HepG2 (cell line): Measurements from ENCODE around the gene SPSB2. TPM values are rescaled to one million over a fixed set of nuclear protein-coding genes. Genes with fewer than 3 reads are reported as not detected.

Experiments
- AGO1 ChIP-seq: fragments of 200-400 bp; formaldehyde crosslinking; IDR thresholded peaks from 2 replicates; pipeline ENCODE4 v1.6.1; 2017; ENCODE audit warnings: mild to moderate bottlenecking, low read depth, low read length, moderate library complexity; ENCODE audit not compliant: poor library complexity, severe bottlenecking
- ARID4A ChIP-seq: sonication (generic); formaldehyde crosslinking; IDR thresholded peaks from 2 replicates; pipeline ENCODE4 v1.5.0; 2020; ENCODE audit warnings: mild to moderate bottlenecking, missing genetic modification reagents, borderline replicate concordance
- MEIS2 ChIP-seq: sonication (generic); formaldehyde crosslinking; IDR thresholded peaks from 2 replicates; pipeline ENCODE4 v1.9.0; 2021; ENCODE audit warnings: mild to moderate bottlenecking, missing genetic modification reagents
- RNF219 ChIP-seq: sonication (generic); formaldehyde crosslinking; IDR thresholded peaks from 2 replicates; pipeline ENCODE4 v1.5.0; 2020; ENCODE audit warnings: mild to moderate bottlenecking, missing genetic modification reagents
- SNRNP70 ChIP-seq: fragments of 200-400 bp; formaldehyde crosslinking; IDR thresholded peaks from 2 replicates; pipeline ENCODE4 v1.6.1; 2017; ENCODE audit warnings: mild to moderate bottlenecking, low read depth, low read length, moderate library complexity
- SRSF1 ChIP-seq: fragments of 200-400 bp; formaldehyde crosslinking; optimal IDR thresholded peaks from 2 replicates; pipeline ENCODE3; 2017; ENCODE audit warnings: mild to moderate bottlenecking, low read depth, low read length, moderate library complexity
- SRSF4 ChIP-seq: fragments of 200-400 bp; formaldehyde crosslinking; IDR thresholded peaks from one replicate; pipeline ENCODE4 v1.6.1; 2018; ENCODE audit warnings: mild to moderate bottlenecking, low read depth, low read length, moderate library complexity; ENCODE audit not compliant: poor library complexity, severe bottlenecking
- SRSF9 ChIP-seq: fragments of 200-400 bp; formaldehyde crosslinking; IDR thresholded peaks from 2 replicates; pipeline ENCODE4 v1.6.1; 2018; ENCODE audit warnings: borderline replicate concordance, mild to moderate bottlenecking, low read depth, low read length; ENCODE audit not compliant: insufficient read depth, poor library complexity, severe bottlenecking
- ZFP36L1 ChIP-seq: sonication (generic); formaldehyde crosslinking; IDR thresholded peaks from 2 replicates; pipeline ENCODE4 v1.8.0; 2022; ENCODE audit warnings: mild to moderate bottlenecking, missing genetic modification reagents, moderate library complexity
- ZKSCAN1 ChIP-seq: fragments of 150-350 bp; IDR thresholded peaks from 2 replicates; pipeline ENCODE4 v1.6.1; 2014; ENCODE audit warnings: low read length
- ZNF205 ChIP-seq: IDR thresholded peaks from 2 replicates; pipeline ENCODE4 v1.6.1; 2018; ENCODE audit warnings: missing biosample characterization, missing genetic modification reagents
- ZNF768 ChIP-seq: sonication (generic); formaldehyde crosslinking; IDR thresholded peaks from 2 replicates; pipeline ENCODE4 v1.4.0; 2020; ENCODE audit warnings: missing genetic modification reagents
- polyA plus RNA-seq, 8 experiments: library from polyadenylated mRNA; depleted of rRNA in 3 of 8; stranded (reverse) in 7 of 8; unstranded in 1 of 8; fragments of >200 nt; fragmentation: Illumina TruSeq in 4 of 8; extraction: Trizol in 4 of 8; gene quantifications; 2 replicates each; pipeline versions ENCODE4 v1.2.1 to v1.2.3, GENCODE V29; 2011 to 2016; ENCODE audit warnings: low read depth in 4 of 8, missing spikeins in 1 of 8, mixed read lengths in 1 of 8; ENCODE audit not compliant: insufficient read depth in 1 of 8
- total RNA-seq, 5 experiments: library from RNA; depleted of rRNA; stranded (reverse); fragments of >200 nt; fragmentation: Illumina TruSeq; extraction: Trizol; gene quantifications; 2 replicates each; pipeline ENCODE4 v1.2.3, GENCODE V29; 2016; ENCODE audit warnings: low read depth in 1 of 5
- TF ChIP-seq, protein P1 (sequence below): IDR thresholded peaks from 2 replicates; pipeline ENCODE4 v1.6.1; 2016; ENCODE audit warnings: mild to moderate bottlenecking
- TF ChIP-seq, protein P2 (sequence below): sonication (generic); formaldehyde crosslinking; IDR thresholded peaks from 2 replicates; pipeline ENCODE4 v1.5.0; 2020; ENCODE audit warnings: missing genetic modification reagents
- TF ChIP-seq, protein P3 (sequence below): sonication (generic); formaldehyde crosslinking; IDR thresholded peaks from 2 replicates; pipeline ENCODE4 v1.8.1; 2022; ENCODE audit warnings: mild to moderate bottlenecking, missing genetic modification reagents

SPSB2 gene
- total and polyA plus RNA-seq, 2 of the 13 experiments (the other 11 are each of a cell fraction or from before 2014, with no cell fraction given), result 2.0 to 6.2 TPM

DNA sequence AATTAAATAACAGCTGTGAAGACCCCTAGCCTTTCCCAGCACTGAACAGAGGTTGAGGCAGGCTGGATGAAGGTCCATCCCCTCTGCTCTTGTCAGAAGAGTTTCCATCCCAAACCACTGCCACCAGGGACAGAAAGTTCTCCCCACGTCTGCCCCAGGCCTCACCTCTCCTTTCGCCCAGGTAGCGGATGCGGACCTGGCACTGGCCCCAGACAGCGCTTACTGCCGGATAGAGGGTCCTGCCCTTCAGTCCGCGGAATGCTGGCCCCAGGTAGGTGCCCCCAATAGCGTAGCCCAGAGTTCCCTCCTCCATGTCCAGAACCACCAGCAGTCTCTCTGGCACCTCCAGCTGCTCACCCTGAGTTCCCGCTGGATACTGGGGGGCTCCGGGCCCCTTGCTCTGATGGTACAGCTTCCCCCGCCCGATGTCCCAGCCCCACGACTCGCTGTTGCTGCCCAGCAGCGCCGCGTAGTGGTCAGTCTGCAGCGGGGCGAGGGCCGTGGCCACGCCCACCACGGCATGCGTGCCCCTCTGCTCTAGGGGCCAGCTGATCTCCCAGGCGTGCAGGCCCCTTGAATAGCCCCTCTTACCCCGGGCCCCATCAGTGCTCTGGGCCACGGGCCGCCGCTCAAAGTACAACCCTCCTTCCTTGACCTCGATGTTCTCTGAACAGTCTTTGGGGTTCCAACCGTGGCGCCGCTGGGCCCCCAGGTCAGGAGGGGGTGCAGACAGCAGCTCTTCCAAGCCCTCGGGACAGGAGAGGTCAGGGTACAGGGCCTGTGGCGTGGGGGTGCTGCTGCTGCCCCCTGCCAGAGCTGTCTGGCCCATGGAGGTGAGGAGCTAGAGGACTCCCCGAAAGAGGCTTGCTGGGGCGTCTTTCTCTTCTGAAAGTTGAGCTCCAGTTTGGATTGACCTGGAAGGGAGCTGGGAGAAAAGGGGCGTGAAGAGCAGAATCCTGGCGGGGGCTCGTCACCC, 742 bp downstream of the SPSB2 start (continued):
- TF ChIP-seq, protein P1, sequence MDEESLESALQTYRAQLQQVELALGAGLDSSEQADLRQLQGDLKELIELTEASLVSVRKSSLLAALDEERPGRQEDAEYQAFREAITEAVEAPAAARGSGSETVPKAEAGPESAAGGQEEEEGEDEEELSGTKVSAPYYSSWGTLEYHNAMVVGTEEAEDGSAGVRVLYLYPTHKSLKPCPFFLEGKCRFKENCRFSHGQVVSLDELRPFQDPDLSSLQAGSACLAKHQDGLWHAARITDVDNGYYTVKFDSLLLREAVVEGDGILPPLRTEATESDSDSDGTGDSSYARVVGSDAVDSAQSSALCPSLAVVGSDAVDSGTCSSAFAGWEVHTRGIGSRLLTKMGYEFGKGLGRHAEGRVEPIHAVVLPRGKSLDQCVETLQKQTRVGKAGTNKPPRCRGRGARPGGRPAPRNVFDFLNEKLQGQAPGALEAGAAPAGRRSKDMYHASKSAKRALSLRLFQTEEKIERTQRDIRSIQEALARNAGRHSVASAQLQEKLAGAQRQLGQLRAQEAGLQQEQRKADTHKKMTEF (CRISPR knock-in tag), result no peak
- TF ChIP-seq ARID4A (CRISPR knock-in tag), result peak; percentile 68
- TF ChIP-seq ZFP36L1, result 0 out of 2 replicates have a peak, but pooled peaks have one; percentile 9
- TF ChIP-seq ZNF768, result peak; percentile 60; the same call in 1 of the 2 replicates
- TF ChIP-seq RNF219 (CRISPR knock-in tag), result no peak
- TF ChIP-seq SRSF4, result no peak
- no peak for TF ChIP-seq ZKSCAN1
- TF ChIP-seq SNRNP70, result no peak
- TF ChIP-seq, protein P2, sequence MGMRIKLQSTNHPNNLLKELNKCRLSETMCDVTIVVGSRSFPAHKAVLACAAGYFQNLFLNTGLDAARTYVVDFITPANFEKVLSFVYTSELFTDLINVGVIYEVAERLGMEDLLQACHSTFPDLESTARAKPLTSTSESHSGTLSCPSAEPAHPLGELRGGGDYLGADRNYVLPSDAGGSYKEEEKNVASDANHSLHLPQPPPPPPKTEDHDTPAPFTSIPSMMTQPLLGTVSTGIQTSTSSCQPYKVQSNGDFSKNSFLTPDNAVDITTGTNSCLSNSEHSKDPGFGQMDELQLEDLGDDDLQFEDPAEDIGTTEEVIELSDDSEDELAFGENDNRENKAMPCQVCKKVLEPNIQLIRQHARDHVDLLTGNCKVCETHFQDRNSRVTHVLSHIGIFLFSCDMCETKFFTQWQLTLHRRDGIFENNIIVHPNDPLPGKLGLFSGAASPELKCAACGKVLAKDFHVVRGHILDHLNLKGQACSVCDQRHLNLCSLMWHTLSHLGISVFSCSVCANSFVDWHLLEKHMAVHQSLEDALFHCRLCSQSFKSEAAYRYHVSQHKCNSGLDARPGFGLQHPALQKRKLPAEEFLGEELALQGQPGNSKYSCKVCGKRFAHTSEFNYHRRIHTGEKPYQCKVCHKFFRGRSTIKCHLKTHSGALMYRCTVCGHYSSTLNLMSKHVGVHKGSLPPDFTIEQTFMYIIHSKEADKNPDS (CRISPR knock-in tag), result 0 out of 2 replicates have a peak, but pooled peaks have one; percentile 57
- no peak; the same call in 1 of the 2 replicates for TF ChIP-seq ZNF205 (CRISPR knock-in tag)
- TF ChIP-seq SRSF9, result no peak
- TF ChIP-seq, protein P3, sequence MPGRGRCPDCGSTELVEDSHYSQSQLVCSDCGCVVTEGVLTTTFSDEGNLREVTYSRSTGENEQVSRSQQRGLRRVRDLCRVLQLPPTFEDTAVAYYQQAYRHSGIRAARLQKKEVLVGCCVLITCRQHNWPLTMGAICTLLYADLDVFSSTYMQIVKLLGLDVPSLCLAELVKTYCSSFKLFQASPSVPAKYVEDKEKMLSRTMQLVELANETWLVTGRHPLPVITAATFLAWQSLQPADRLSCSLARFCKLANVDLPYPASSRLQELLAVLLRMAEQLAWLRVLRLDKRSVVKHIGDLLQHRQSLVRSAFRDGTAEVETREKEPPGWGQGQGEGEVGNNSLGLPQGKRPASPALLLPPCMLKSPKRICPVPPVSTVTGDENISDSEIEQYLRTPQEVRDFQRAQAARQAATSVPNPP (CRISPR knock-in tag), result peak; percentile 7; the same call in 1 of the 2 replicates
- no peak; the same call in 1 of the 2 replicates for TF ChIP-seq MEIS2 (CRISPR knock-in tag)
- TF ChIP-seq SRSF1, result no peak
- TF ChIP-seq AGO1, result peak; percentile 96
